ENCODE results near the gene HIBADH.
"Not testable (repeated sequence)": the region's sequence is repeated elsewhere in the genome, so short reads cannot be mapped to it uniquely, and the experiment has no call there.

HIBADH gene

DNA sequence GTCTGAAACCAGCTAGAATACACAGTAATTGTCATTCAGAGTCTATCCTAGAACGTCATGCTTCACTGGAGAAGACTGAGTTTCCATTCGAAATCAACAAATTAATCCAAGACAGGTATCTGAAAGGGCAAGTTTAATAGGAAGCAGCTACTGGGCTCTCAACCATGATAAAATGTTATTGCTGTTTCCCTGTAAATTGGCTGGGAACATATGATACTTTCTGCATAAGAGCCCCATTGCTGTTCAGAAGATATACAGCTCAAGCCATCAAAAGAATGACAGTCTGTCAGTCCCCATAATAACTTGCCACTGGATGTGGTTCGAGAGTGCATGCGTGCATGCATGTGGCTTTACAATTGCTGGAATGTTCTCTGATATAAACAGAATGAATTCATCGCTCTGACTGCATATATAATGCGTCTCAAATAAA, 129.0 kb downstream of the HIBADH start:
- DNase-seq, result no peak

DNA sequence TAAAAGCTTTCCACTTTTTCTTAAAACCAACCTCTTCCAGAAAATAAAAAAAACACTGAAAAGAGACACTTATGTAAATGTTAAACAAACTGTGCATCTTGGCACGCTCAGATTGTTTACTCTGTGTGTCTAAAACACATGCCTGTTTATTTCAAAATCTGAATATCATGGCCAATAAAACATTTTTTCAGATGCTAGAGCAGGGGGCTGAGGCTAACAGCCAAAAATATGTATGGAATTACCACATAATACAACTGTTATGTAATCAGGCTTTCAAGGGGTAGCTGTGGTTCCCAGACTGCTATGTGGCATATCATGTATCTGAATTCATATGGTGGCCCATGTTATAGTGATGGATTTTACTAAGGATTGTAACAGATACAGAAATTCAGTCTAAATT, 130.4 kb downstream of the HIBADH start:
- DNase-seq, result no peak

DNA sequence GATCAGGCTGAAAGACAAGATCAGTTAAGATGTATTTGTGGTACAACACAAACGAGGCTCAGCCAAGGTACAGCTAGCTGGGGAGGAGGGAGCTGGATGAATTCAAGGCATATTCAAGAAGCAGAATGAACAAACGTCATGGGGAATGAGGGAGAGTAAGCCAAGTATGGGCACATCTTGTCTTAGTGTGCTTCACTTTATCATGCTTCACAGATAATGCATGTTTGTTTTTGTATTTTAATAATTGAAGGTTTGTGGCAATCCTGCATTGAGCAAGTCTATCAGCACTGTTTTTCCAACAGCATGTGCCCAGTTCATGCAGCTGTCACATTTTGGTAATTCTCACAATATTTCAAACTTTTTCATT, 135.4 kb downstream of the HIBADH start:
- DNase-seq, result no peak

DNA sequence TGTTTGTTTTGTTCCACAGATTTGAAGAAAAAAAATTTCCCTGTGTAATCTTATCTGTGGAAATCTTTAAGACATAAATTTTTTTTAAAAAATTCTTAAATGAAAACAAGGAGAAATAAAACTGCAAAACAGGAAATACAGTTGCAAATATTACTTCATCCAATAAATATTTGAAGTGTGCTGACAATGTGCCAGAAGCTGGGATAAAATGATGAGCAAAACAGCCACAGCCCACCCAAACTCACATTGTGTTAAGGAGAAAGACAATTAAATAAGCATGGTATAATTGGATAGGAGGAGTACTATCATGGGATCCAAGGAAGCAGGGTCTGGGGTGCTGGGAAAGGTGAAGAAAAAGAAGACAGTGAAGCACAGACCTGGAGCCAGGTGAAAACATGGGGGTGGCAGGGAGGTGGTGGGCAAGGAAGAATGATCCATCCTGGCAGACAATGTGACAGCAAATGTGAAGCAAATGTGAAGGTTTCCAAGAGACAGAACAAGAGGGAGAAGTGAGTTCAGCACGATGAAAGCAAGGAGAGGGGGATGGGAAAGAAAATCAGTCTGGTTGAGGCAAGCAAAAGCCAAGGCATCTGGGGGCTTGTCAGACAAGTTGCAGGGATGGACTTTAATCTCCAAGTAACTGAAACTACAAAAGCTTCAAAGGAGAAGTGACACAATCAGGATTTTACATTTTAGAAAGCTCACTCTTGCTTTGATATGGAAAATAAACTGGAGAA, 135.9 kb downstream of the HIBADH start:
- no peak for DNase-seq

DNA sequence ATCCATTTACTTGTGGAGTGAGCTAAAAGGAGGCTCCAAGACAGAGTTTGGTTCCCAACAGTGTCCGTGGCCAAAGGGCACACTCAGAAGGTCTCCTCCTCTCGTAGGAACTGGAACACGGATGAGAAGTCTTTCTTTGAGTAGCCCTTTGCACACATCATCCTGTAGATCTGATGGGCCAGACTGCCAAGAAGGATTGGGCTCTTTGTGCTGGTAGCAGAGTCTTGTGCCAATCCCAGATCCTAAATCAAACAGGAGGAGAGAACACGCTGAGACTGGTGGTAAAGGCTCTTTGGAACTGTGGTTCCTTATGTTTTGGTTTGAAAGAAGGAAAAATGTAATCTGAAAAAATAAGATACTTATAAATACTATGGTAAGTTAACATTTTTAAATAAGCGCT, 136.6 kb downstream of the HIBADH start:
- DNase-seq, result no peak

DNA sequence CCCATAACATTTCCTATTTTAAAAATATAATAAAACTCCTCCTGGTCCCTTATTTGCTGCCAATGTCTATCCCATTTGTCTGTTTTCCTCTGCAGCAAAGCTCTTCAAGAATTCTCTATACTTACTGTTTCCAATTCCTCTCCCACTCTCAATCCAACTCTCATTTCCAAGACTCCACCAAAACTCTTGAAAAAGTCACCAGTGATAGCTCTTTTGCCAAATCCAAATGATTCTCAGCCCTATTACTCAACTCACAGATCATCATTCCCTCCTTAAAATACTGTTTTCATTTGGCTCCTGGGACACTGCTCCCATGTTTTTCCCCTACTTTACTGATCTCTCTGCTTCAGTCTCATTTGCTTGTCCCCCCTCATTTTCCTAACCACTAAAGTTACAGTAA, 139.4 kb downstream of the HIBADH start:
- no peak for DNase-seq

DNA sequence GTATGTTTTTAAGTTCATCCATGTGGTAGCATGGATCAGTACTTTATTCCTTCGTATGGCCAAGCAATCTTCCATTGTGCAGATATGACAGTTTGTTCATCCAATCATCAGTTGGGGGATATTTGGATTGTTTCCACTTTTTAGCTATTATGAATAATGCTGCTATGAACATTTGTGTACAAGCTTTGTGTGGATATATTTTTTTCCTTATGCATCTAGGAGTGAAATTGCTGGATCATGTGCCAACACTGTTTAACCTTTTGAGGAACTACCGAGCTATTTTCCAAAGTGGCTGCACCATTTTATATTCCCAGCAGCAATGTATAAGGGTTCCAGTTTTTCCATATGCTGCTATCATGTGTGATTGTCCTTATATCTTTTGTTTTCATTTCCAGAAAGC, 140.1 kb downstream of the HIBADH start:
- DNase-seq, result no peak

DNA sequence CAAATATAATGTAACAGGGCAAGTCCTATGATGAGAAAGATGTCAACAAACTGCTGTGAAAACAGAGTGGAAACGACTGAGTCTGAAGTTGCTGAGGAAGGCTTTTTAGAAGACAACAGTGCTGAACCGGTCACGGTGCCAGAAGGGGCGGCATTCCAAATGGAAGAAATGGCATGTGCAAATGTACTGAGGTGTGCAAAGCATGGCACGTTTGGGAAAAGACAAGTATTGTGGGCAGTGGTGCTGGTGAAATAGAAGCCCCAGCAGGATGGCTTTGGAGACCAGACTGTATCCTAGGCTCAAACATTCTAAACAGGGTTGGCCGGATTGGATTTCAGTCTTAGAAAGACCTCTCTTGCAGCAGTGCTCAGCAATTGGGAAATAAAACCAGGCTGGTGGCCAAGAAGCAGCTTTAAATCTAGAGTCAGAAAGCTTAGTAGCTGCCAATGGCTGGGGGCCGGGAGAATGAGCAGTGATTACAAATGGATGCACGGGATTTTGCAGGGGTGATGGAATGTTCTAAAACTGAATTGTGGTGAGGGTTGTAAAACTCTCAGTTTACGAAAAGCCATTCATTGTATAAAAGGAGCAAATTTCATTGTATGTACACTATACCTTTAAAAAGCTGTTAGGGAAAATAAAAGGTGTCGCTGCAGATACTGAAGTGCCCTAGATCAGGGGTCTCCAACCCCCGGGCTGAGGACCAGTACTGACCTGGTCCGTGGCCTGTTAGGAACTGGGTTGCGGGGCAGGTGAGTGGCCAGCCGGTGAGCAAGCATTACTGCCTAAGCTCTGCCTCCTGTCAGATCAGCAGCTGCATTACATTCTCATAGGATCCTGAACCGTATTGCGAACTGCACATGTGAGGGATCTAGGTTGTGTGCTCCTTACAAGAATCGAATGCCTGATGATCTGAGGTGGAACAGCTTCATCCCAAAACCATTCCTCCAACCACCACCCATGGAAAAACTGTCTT, 141.6 kb downstream of the HIBADH start:
- DNase-seq, result no peak

DNA sequence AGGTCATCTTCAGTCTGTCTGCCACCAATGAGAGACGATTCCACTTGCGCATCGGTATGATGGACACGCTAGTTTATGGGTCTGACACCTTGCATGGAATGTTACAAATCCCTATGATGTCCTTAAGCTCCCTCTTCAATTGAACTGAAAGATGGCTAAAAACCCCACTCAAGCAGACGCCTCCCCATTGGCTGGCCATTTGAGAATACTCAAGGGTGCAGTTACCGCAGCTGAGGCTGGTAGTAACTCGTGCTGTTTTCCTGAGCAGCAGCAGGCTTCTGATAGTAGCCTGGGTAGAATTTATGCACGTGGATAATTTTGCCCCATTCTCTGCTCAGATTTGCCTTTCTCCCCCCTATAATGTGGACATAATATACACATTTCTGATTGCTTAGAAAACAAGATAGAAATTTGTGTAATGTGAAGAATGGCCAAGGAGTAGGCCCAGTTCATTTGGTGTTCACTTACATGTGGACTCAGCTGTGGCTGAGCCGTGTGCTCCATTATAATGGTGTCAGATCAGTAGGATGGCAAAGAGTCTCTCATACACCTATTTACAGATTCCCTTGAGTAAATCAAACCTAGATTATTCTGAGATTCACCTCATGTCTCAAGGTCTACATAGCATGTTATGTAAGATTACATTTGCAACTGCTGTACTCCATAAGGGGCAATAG, 142.8 kb downstream of the HIBADH start:
- DNase-seq, result no peak

DNA sequence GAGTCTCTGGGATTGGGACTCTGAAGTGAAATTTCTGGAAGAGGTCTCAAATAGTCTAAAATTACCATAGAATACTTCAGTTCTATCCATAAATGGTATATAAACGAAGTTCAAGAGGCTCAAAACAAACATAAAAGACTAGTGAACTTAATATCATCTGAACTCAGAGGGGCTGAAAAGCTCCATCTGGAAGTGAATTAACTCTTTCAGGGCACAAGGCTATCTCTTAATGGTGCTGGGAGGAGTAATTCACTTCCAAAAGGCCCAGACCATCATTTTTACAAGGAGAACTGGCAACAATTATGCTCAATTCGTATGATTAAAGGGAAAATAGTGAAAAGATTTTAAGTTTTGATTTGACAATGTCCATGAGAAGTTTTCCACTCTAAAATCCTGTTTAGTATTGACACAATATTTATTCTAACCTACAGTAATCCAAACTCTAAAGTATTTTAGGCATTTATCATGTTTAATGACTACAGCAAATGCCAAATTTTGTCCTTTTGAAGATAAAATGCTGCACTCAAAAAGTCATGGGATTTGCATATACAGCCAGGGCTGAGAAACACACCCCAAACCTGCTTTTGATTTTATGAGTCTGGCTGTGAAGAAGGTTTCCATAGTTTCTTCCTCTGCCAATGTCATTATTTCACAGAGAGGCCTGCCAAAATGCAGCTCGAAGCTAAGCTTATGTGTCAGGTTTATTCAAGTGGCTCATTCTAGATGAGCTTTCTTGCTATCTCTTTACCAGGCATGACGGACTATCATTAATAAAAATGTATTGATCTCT, 143.9 kb downstream of the HIBADH start:
- DNase-seq, result no peak

DNA sequence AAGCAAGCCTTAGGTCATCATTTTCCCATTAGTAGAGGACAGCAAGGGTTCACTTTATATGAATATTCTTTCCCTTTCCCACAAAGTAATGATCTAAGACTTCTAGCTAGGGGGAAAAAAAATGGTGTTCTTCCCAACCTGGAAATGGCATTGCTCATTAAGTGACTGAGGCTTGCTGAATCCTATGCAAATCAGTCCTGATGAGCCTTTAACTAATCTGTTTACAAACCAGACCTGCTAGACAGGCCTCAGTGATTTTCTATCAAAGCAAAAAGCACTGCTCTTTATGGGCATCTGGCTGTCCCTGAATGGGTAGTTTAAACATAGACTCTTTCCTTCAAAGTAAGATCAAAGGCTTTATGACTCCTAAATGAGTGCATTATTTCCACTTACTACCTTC, 146.3 kb downstream of the HIBADH start:
- no peak for DNase-seq

DNA sequence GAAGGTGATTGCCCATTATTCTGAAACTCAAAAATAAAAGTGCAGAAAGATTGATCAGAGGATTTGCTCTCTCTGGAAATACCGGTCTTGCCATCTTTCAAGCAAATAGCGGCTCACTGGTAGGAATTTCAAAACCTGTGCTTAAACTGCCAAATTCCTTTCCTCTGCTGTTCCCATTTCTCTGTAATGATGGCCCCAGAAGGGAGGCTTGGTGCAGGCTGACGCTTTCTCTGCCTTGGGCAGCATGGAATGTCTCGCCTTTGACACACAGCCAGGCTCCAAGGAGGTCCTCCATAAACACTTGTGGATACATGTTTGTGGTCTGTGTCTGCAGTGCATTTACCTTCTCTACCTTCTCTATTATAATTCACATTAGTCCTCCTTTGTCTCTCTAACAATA, 146.8 kb downstream of the HIBADH start:
- no peak for DNase-seq

DNA sequence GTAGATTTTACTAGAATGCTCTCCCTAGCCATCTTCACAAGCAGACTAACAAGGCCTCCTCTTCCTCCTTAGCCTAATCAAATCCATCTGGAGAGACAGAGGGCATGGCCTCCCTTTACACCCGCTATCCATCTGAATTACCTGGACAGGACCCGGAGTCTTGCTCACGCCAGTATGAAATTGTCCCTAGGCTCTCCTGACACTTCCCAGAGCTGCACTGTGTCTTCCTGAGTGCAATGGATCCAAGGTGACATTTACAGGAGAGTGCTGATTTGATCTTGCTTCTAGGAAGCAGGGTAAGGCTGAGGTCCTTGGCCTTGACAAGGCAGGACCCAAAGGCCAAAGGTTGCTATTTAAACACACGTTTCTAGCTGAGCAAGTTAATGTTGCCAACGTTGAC, 147.8 kb downstream of the HIBADH start:
- no peak for DNase-seq

DNA sequence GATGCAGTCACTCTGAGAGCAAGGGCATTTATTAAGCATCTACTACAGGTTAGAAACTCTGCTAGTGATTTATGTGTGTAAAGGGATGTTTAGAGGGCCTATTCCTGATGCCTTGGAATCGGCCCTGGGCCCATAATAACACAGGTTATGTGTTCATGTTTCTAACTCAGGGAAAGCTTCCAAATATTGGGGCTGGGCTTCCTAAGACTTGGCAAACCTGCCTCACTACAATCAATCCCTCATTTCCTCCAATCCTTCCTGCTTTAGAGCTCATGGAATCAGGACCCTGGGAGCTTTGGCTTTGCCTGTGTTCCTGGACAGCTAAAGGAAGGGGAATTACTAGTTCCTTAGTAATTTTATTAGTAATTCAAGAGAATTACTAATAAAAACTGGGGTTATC, 148.8 kb downstream of the HIBADH start:
- no peak for DNase-seq

DNA sequence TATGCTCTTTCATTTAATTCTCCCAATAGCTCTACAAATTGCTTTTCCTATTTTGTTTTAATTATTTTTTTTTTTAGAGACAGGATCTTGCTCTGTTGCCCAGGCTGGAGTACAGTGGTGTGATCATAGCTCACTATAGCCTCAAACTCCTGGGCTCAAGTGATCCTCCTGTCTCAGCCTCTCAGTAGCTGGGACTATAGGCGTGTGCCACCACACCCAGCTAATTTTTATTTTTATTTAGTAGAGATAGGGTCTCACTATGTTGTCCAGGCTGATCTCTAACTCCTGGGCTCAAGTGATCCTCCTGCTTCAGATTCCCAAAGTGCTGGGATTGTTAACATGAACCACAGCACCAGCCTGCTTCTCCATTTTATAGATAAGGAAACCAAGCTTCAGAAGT, 151.3 kb downstream of the HIBADH start:
- DNase-seq, result not testable (repeated sequence)

DNA sequence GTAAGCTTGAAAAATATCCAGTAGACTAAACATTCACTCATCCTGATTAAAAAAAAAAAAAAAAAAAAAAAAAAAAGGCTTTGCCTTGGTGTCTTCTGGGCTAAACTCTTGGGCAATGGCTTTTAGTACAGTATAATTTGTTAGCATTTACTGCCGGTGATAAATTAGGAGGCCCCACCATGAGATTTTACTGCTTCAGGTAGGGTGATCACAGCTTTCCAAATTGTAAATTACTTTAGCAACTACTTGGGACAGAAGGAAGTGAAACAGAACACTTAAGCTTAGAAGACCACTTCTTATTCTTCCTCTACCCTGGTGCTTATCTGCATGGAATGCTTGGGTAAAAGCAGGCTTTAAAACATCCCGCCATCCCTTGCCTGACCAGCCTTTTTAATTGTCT, 152.1 kb downstream of the HIBADH start:
- no peak for DNase-seq

DNA sequence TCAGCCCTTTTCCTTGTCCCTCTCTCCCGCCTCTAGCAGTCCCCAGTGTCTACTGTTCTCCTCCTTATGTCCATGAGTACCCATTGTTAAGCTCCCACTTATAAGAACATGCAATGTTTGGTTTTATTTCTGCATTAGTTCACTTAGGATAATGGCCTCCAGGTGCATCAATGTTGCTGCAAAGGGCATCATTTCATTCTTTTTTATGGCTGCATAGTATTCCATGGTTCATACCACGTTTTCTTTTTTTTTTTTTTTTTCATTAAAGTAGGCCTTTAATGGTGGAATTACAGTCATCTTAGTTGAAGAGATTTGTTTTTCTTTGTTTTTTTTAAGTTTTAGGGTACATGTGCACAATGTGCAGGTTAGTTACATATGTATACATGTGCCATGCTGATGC, 160.8 kb downstream of the HIBADH start:
- DNase-seq, result not testable (repeated sequence)

DNA sequence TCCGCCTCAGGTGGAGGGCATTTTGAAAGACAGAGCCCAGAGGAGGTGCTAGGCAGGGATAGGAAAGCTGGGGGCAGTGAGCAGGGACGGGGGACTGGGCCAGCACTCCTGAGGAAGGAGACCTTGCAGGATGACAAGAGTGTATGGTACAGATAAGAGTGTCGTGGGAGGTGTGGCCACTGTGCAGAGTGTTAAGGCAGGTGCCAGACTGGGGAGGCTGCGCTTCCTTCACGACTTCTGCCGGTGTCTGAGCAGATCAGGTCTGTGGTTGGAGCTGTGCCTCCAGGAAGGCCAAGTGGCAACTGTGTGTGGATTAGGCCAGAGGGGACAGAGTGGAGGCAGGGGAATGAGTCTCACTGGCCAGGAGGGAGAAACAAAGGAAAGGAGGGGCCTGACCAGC, 161.7 kb downstream of the HIBADH start:
- DNase-seq, result no peak

DNA sequence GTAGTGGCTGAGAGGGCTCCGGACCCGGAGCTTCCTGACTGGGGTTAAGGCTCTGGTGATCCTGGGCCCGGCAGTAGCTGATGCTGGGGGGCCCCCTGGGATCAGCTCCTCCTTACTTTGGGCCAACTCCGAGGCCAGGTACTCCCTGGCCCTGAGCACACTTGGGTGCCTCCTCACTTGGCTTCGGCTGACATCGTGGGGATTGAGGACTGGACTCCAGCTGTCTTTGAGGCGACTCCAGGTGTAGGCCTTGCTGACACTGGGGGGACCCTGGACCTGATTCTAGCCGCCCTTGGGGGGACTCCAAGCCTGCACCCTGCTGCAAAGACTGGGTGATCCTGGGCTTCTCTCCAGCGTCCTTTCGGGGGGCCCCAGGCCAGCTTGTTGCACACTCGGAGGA, 170.5 kb downstream of the HIBADH start:
- no peak for DNase-seq

DNA sequence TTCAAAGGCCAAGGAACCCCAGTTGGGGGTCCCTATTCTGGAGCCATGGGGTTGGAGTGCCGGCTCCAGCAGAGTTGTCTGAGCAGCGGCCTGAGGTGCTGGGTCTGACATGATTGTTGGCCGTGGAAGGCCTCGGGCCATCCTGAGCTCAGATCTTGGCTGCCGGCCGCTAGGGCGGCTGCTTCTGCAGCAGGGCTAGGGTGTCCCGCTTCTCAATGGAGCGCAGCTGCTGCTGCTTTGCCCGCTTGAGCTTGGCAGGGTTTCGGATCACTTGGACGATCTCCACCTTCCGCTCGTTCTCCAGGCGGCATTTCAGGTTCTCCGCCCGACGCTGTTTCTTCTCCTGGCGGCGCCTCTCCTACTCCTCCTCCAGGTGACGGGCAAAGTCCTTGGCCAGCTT, 171.1 kb downstream of the HIBADH start:
- no peak for DNase-seq

DNA sequence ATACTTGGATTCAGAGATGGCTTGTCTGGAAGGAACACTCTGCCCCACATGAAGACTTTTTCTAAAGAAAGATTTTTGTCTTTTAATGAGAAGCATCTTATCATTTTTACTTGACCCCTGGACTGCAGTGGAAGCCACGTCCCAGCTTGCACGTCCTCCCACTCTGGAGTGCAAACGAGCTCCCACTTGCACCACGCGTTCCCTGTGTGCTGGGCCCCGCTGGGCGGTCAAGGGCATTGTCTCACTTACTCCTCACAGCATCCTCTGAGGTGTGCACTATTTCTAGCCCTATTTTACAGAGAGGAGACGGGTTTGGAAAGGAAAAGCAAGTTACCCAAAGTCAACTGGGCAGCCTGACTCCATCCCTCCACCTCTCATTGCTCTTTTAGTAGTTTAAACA, 175.2 kb downstream of the HIBADH start:
- DNase-seq, result no peak

DNA sequence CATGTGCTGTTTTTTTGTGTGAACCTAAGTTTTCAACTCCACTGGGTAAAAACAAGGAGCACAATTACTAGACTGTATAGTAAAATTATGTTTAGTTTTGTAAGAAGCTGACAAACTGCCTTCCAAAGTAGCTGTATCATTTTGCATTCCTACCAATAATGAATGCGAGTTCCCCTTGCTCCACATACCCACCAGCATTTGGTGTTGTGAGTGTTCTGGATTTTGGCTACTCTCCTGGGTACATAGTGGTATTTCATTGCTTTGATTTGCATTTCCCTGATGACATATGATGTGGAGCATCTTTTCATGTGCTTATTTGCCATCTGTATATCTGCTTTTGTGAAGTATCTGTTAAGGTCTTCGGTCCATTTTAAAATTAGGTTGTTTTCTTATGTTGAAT, 178.2 kb downstream of the HIBADH start:
- no peak for DNase-seq

DNA sequence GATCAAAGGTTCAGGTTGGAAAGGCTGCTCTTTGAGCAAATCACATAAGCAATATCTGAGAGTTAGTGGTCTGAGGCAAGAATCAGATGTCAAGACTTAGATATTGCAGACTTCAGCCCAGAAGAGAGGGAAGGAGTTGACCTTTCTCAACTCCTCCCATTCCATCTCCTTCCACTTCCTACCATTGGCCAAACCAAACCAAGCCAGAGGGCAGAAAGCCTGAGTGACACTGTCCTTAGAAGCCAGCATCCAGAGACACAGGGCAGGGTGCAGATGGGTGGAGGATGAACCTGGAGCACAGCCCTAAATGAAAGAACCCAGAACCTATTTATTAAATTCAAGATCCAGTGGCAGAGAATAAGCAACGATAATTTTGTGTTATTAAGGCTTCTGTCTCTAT, 180.5 kb downstream of the HIBADH start:
- DNase-seq, result no peak

All from KG1 (cell line).